ENCODE measurements around the gene STT3B. TPM values are rescaled to one million over a fixed set of nuclear protein-coding genes. Genes with fewer than 3 reads are reported as not detected.

The STT3B gene
- total RNA-seq, 1 experiment from 2014 or later: 64.4 TPM

GRCh38 chr3:31654998-31655397, 122.3 kb downstream of the STT3B start:
- no peaks in the 10 kb centered on the region for H3K27me3 ChIP-seq
- H3K9me3 ChIP-seq (replicated peaks): no peaks in the 10 kb centered on the region
- no peaks in the 10 kb centered on the region for H3K4me1 ChIP-seq
- no peak for DNase-seq
- no peak overlapping the region for H3K4me3 ChIP-seq
- no peak overlapping the region for H3K27ac ChIP-seq
- no peaks in the 10 kb centered on the region for H3K36me3 ChIP-seq

GRCh38 chr3:31659246-31659645, 126.5 kb downstream of the STT3B start:
- Histone ChIP-seq H3K27ac (no peak overlapping the region), H3K4me3 (no peak overlapping the region), H3K4me1 (no peaks in the 10 kb centered on the region), H3K36me3 (no peaks in the 10 kb centered on the region), H3K9me3 (replicated peaks) (no peaks in the 10 kb centered on the region), H3K27me3 (no peaks in the 10 kb centered on the region)
- DNase-seq: no peak

GRCh38 chr3:31661286-31661685, 128.6 kb downstream of the STT3B start:
- no peaks in the 10 kb centered on the region for H3K9me3 ChIP-seq (replicated peaks)

GRCh38 chr3:31661993-31662670, 129.4 kb downstream of the STT3B start:
- Histone ChIP-seq H3K9me3 (replicated peaks) (no peaks in the 10 kb centered on the region), H3K36me3 (no peaks in the 10 kb centered on the region), H3K4me1 (no peaks in the 10 kb centered on the region)

More at GRCh38 chr3:31661286-31661685, 128.6 kb downstream of the STT3B start:
- Histone ChIP-seq H3K4me3 (no peak overlapping the region), H3K4me1 (no peaks in the 10 kb centered on the region), H3K27ac (no peak overlapping the region), H3K27me3 (no peaks in the 10 kb centered on the region), H3K36me3 (no peaks in the 10 kb centered on the region)
- no peak for DNase-seq

GRCh38 chr3:31664031-31664430, 131.3 kb downstream of the STT3B start:
- no peak overlapping the region for H3K4me3 ChIP-seq
- H3K27ac ChIP-seq: no peak overlapping the region
- H3K9me3 ChIP-seq (replicated peaks): no peaks in the 10 kb centered on the region
- no peaks in the 10 kb centered on the region for H3K27me3 ChIP-seq
- H3K36me3 ChIP-seq: no peaks in the 10 kb centered on the region
- no peaks in the 10 kb centered on the region for H3K4me1 ChIP-seq
- DNase-seq: no peak

More at GRCh38 chr3:31661993-31662670, 129.4 kb downstream of the STT3B start:
- DNase-seq: no peak
- Histone ChIP-seq H3K27me3 (no peaks in the 10 kb centered on the region), H3K4me3 (no peak overlapping the region), H3K27ac (no peak overlapping the region)

- Histone ChIP-seq H3K36me3 (no peaks in the 10 kb centered on the region), H3K4me1 (no peaks in the 10 kb centered on the region)
- DNase-seq: no peak
Measured at GRCh38 chr3:31667582-31667981, 134.9 kb downstream of the STT3B start.

GRCh38 chr3:31668242-31668641, 135.5 kb downstream of the STT3B start:
- Histone ChIP-seq H3K36me3 (no peaks in the 10 kb centered on the region), H3K27me3 (no peaks in the 10 kb centered on the region), H3K9me3 (replicated peaks) (no peaks in the 10 kb centered on the region), H3K4me1 (no peaks in the 10 kb centered on the region), H3K27ac (no peak overlapping the region), H3K4me3 (no peak overlapping the region)
- DNase-seq: no peak

More at GRCh38 chr3:31667582-31667981, 134.9 kb downstream of the STT3B start:
- no peak overlapping the region for H3K4me3 ChIP-seq
- H3K27ac ChIP-seq: no peak overlapping the region
- no peaks in the 10 kb centered on the region for H3K9me3 ChIP-seq (replicated peaks)
- no peaks in the 10 kb centered on the region for H3K27me3 ChIP-seq

DNA sequence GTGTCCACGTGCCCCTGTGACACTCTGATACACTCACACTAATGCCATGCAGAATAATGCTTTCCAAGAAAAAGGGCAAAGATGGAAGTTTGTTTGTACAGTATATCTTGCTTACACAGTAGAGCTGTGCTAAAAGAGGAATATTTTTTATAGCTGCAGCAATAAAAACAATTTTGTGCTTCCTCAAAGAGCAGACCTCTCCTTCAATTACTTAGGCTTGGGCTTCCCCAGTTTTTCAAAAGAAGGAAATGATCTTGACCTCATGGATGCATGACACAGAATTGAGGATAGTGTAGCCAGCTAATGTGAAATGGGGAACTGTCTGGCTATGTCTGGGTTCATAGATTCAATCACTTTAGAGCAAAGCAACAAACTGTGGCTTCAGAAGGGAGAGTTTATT, 137.4 kb downstream of the STT3B start:
- Histone ChIP-seq H3K9me3 (replicated peaks) (no peaks in the 10 kb centered on the region), H3K27me3 (no peaks in the 10 kb centered on the region), H3K4me1 (no peaks in the 10 kb centered on the region), H3K4me3 (no peak overlapping the region), H3K27ac (no peak overlapping the region), H3K36me3 (no peaks in the 10 kb centered on the region)
- DNase-seq: no peak

GRCh38 chr3:31670722-31671121, 138.0 kb downstream of the STT3B start:
- no peak overlapping the region for H3K27ac ChIP-seq
- no peaks in the 10 kb centered on the region for H3K36me3 ChIP-seq
- DNase-seq: no peak

GRCh38 chr3:31671451-31671850, 138.7 kb downstream of the STT3B start:
- no peaks in the 10 kb centered on the region for H3K36me3 ChIP-seq
- no peaks in the 10 kb centered on the region for H3K9me3 ChIP-seq (replicated peaks)
- DNase-seq: no peak
- no peaks in the 10 kb centered on the region for H3K4me1 ChIP-seq
- no peak overlapping the region for H3K4me3 ChIP-seq
- no peaks in the 10 kb centered on the region for H3K27me3 ChIP-seq
- no peak overlapping the region for H3K27ac ChIP-seq

More at GRCh38 chr3:31670722-31671121, 138.0 kb downstream of the STT3B start:
- Histone ChIP-seq H3K9me3 (replicated peaks) (no peaks in the 10 kb centered on the region), H3K4me3 (no peak overlapping the region), H3K27me3 (no peaks in the 10 kb centered on the region), H3K4me1 (no peaks in the 10 kb centered on the region)

- Histone ChIP-seq H3K27ac (no peak overlapping the region), H3K4me1 (no peaks in the 10 kb centered on the region), H3K4me3 (no peak overlapping the region), H3K36me3 (no peaks in the 10 kb centered on the region), H3K9me3 (replicated peaks) (no peaks in the 10 kb centered on the region), H3K27me3 (no peaks in the 10 kb centered on the region)
- DNase-seq: no peak
Measured at GRCh38 chr3:31671976-31672375, 139.3 kb downstream of the STT3B start.

DNA sequence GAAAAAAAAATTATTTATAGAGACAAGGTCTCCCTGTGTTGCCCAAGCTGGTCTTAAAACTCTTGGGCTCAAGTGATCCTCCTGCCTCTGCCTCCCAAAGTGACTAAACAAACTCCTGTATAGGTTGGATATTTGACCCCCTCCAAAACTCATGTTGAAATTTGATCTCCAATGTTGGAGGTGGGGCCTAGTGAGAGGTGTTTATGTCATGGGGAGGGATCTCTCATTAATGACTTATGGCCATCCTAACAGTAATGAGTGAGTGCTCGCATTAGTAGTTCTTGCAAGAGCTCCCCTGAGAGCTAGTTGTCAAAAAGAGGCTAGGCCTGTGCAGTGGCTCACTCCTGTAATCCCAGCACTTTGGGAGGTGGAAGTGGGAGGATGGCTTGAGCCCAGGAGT, 141.2 kb downstream of the STT3B start:
- Histone ChIP-seq H3K27ac (no peak overlapping the region), H3K4me1 (no peaks in the 10 kb centered on the region), H3K27me3 (no peaks in the 10 kb centered on the region), H3K36me3 (no peaks in the 10 kb centered on the region), H3K4me3 (no peak overlapping the region), H3K9me3 (replicated peaks) (no peaks in the 10 kb centered on the region)
- no peak for DNase-seq

DNA sequence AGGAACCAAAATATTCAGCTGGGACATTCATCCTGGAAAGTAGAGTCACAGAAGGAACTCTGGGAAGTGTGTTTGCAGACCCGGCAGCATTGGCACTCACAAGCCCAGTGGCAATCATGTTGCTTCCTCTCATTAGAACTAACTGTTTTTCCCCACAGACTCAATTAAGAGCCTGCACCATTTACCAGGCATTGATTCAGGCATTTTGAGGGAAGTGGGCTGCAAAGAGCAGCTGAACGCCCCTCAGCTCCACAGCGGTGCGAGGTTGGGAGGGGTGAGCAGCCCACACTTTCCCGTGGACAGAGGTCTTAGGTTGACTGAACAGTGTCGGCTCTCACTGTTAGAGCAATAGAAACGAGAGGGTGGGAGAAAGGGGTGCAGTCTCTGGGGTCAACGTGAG, 143.8 kb downstream of the STT3B start:
- no peak for DNase-seq
- Histone ChIP-seq H3K4me3 (no peak overlapping the region), H3K27me3 (no peaks in the 10 kb centered on the region), H3K27ac (no peak overlapping the region), H3K4me1 (no peaks in the 10 kb centered on the region), H3K36me3 (no peaks in the 10 kb centered on the region), H3K9me3 (replicated peaks) (no peaks in the 10 kb centered on the region)

DNA sequence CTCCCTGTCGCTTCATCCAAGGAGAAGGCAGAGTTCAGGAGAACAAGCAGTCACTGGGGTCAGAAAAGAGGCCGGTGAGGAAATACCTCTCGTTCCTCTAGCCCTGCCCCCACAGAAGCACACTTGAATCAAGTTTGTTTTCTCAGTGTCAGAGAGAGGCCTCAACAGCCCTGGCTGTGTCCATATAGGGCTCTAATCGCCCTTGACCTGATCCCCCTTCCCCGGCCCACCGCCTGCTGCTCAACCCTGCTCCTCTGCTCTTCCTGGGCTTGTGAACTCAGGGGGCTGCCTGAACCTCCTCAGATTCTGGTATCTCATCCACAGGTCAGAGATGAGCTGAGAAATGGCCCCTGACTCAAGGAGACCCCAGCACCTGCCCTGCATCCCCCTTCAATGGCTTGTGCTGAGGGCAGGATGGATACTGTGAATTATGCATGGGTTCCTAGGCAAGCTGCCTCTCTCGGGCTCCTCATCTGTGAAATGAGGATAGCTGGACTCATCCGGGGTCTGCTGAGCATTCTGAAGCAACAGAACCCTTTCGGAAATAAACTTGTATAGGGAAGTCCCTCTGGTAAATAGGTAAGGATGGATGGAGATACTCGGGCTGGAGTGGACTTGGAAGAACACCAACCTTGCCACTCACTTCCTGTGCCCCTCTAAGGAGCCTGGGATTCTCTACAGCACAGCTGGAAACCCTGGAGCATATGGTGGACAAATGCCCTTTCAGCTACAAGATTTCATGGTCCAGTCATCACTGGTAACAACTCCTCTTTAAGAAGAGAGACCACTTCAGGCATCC, 147.5 kb downstream of the STT3B start:
- no peaks in the 10 kb centered on the region for H3K36me3 ChIP-seq
- no peaks in the 10 kb centered on the region for H3K9me3 ChIP-seq (replicated peaks)
- no peak for DNase-seq

More for the DNA sequence above, 147.5 kb downstream of the STT3B start:
- no peak overlapping the region for H3K27ac ChIP-seq
- H3K4me3 ChIP-seq: no peak overlapping the region
- no peaks in the 10 kb centered on the region for H3K27me3 ChIP-seq
- no peaks in the 10 kb centered on the region for H3K4me1 ChIP-seq
